NCI-H1436 treated with DMSO at 0.1 percent for 48 hours (cell line): ENCODE measurements around the gene TOR2A.
"Not testable (repeated sequence)": the region's sequence is repeated elsewhere in the genome, so short reads cannot be mapped to it uniquely, and the experiment has no call there.

Experiments
- DNase-seq: peaks from one replicate; lab custom pipeline; 2025; lab: John Stamatoyannopoulos, UW

Gene TOR2A

DNA sequence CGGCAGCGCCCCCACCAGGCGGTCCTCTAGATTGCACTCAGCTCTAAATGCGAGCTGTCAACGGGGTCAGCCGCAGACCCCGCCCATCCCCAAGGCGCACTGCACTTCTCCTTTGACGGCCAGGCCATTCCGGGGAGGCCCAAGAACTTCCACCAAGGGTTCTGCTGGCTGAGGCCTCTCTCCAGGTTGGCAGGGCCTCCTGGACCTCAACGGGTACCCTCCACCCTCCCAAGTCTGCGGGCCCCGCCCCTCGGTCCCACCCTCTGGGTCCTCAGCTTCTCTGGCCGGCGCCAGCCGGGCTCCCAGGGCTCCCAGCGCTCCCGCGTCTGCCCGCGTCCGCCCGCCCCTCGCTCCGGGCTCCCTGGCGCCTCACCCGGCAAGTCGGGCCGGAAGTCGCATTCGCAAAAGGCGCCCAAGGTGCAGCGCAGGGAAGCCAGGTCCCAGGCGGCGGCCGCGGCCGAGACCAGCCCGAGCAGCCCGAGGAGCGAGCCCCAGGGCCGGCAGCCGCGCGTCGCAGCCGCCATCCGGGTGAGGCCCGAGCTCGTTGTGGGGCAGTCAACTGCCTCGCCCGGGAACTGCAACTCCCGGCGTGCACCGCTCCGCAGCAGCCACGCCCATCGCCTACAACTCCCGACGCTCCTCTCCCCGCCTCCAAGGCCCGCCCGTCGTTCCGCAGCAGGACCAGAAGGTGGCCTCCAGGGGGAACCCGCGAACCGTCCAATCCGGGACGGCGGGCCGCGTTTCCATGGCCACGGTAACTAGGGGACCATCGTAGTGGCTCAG is at the start of gene TOR2A:
TSS of gene TOR2A (minus strand) at position 548 of the 783 bp plus-strand sequence. CDS start at position 524, 24 bp downstream.
- peak; percentile 84 for DNase-seq

DNA sequence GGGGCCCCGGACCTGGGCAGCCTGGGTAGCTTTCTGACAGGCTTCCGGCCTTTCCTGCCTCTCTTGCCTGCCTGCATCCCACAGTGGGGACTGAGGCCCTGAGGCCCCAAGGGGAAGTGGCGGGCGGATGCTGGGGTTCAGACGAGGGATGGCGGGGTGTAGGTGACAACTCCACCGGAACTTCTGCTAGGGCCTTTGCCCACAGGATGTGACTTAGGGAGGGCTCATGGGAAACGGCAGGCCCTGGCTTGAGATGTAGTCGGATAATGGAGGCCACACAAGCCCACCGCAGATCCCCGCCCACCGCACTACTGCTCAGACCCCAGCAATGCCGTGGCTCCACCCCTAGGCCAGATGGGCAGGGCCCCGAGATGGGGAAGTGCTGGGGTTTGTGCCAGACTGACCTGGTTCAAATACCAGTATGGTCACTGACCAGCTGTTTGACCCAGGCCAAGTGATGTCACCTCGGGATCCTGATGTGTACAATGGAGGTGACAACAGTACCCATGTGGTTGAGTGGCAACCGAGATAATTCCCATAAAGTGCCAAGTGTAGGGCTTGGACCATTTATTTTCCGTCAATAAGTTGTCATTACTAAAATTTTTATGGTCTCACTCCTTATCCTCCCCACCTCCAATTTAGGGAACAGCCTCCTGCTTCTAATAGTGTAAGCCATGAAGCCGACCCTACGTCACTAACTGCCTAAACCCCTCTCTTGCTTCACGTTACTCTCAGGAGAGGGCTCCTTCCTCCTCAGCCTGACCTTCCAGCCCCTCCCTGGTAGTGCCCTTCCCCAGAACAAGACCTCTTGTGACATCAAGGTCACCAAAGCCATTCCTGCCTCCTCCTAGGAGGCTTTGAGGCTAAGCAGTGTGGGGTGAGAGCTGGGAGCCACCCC is 48.3 kb upstream of the TOR2A start:
- DNase-seq, result no peak

DNA sequence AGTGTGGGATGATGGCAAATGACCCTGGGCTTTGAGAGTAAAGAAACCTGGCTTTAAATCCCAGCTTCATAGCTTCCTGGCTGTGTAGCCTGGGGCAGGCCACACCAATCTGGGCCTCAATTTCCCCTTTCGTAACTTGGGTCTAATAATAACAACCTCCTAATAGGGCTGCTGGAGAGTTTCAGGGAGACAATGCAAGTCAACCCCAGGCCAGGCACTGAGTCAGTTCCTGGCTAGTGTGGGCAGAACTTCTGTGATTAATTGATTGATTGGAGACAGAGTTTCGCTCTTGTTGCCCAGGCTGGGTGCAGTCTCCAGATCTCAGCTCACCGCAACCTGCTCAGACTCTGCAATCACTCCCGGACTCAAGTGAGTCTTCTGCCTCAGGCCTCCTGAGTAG is 46.7 kb upstream of the TOR2A start:
- DNase-seq, result no peak

DNA sequence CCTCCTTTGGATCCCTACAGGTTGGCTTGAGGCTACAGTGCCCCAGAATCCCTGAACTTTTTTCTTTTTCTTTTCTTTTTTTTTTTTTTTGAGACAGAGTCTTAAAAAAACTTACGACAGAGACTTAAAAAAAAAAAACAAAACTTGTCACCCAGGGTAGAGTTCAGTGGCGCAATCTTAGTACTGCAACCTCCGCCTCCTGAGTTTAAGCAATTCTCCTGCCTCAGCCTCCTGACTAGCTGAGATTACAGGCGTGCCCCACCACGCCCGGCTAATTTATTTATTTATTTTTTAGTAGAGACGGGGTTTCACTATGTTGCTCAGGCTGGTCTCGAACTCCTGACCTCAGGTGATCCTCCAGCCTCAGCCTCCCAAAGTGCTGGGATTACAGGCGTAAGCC is 45.8 kb upstream of the TOR2A start:
- DNase-seq, result not testable (repeated sequence)

DNA sequence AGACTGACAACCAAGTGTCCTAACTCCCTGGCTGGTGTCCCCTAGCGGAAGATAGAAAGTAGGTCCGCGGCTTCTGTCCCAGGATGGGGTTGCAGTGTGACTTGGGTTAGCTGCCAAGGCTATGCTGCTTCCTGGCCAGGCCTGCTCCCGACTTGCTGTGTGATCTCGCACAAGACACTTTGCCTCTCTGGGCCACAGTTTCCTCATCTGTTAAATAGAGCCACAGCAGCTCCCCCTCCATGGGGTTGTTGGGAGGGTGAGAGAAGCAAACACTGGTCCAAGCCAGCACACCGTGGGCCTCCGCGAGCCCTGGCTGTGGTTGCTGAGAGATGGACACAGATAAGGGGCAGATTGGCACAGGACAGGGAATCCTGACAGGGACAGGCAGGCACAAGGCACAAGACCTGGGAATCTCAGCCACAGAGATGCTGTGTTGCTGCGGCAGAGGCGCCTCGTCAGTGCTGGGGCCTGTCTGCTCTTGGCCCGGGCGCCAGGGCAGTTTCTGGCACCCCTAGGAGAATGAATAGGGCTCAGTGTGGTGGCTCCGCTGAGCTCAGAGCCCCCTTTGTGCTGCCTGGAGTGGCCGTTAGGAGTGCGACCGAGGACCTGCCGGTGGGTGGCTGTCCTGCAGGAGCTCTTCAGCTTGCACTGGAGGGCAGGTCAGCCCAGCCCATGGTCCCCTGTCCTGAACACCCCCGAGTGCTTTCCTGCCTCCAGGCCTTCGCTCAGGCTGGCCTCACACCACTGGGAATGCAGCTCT is 45.2 kb upstream of the TOR2A start:
- no peak for DNase-seq

DNA sequence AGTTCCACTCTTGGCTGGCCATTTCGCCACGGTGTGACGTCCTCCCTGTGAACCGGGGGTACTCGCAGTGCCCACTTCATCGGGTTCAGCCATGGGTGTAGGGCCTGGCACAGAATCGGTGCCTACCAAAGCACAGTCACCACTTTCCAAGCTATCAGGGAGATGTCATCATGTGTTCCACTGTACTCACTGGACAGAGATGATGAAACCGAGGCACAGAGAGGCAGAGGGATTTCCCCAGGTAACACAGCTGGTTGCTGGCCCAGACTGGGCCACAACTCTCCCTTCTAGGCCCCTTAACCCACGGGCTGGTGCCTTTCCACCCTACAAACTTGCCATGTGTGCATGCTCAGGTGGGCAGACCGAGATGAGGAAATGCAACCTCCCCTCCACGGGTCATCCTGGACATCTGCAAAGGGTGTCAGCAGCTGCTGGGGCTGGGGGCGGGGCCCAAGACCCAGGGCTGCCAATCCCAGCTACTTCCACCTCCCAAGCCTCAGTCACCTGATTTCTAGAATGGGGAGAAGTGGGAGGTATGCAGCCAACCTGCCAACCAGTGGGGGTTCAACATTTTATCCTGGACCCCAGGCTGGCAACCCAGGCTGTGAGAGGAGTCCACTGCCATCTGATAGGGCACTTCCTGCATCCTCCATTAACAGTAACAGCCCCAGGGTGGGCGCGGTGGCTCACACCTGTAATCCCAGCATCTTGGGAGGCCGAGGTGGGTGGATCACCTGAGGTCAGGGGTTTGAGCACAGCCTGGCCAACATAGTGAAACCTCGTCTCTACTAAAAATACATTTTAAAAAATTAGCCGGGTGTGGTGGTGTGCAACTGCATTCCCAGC is 44.3 kb upstream of the TOR2A start:
- no peak for DNase-seq

DNA sequence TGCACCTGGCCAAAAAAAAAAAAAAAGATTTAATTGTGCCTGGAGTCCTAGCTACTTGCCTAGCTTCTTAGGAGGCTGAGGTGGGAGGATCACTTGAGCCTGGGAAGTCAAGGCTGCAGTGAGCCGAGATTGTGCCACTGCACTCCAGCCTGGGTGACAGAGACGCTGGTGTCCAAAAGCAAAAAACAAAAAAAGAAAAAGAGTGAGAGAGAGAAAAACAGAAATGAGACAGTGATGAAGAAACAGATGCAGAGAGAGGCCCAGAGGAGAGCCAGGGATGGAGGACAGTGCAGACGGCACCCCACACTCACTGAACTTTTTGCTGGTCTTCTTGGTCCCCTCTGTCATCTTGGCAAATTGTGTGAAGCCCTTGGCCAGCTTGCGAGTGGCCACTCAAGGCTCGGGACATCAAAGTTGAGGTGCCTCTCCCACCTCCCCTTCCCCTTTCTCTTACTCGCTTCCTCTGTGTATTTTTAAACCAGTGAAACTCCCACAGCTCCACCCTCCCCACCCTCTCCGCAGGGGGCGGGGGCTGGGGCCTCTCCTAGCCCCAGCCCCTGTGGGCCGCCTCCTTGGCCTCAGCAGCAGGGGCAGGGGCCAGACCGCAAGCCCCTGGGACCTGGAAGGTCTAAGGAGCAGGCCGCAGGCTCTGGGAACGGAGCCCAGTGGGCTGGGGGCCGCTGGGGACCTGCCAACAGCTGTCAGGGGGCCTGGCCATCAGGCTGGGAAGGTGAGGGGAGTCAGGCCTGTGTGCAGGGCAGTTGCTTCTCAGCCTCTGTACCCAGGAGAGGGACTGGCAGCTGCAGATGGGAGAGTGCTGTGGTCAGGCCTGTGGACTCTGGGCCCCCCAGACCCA is 43.4 kb upstream of the TOR2A start, which contains the start of gene SH2D3C:
TSS of gene SH2D3C (minus strand) at position 387 of the 856 bp plus-strand sequence. CDS start at position 348, 39 bp downstream.
- DNase-seq, result no peak

DNA sequence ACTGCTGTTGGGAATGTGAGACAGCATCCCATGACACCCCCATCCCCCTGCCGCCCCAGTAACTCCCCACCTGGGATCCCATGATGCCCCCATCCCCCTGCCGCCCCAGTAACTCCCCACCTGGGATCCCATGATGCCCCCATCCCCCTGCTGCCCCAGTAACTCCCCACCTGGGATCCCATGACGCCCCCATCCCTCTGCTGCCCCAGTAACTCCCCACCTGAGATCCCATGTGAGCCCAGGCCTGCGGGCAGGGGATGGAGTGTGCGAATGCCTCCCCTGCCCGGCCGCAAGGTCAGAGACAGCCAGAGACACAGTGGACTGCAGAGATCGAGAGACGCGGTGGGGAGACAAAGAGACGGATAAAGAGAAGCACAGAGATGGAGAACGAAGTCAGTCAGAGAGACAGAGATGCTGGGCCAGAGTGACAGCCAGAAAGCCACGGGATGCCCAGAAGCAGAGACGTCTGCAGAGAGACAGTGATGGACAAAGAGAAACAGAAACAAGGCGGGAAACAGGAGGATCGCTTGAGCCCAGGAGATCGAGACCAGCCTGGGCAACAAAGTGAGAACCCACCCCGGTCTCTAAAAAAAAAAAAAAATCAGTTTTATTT is 42.4 kb upstream of the TOR2A start:
- no peak for DNase-seq

DNA sequence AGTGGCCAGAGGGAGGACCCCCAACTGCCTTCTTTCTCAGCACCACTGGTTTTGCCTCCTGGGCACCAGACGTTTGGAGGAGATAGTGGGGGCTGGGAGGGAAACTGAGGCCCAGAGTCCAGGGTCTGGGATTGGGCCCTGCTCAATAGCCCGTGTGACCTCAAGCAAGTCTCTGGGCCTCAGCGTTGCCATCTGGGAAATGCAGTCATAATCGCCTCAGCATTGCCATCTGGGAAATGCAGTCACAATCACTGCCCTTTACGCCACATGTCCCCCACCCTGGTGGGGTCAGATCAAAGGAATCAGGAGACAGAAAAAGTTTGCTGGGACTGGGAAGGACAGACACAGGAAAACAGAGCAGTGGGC is 41.8 kb upstream of the TOR2A start:
- DNase-seq, result no peak

DNA sequence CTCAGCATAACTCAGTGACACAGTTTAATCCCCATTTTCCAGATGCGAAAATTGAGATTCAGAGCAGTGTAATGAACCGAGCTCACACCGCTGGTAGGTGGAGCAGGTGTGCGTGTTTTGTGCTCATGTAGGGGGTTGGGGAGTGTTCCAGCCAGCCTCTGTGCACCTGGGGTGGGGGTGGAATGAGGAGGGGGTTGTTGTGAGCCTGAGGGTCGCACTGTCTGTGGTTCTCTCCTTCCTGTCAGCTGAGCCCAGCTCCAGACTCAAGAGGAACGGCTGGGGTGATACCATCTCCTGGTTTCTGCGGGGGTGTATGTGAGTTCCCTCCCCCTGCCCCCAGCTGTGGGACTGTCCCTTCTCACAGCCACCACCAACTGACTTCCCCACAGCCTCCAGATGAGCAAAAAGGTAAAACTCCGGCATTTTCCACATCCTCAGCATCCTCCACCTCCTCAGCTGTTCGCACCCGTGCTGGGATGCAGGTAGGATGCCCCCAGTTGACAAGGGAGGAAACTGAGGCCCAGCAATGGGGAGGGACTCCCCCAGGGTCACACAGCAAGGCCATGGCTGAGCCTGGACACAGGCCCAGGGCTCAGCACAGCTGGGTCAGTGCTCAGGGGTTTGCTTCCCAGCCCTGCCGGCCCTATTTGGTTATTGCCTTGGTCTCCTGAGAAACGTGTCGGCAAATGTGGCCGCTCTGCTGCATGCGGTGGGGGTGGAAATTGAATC is 41.3 kb upstream of the TOR2A start:
- DNase-seq, result no peak

DNA sequence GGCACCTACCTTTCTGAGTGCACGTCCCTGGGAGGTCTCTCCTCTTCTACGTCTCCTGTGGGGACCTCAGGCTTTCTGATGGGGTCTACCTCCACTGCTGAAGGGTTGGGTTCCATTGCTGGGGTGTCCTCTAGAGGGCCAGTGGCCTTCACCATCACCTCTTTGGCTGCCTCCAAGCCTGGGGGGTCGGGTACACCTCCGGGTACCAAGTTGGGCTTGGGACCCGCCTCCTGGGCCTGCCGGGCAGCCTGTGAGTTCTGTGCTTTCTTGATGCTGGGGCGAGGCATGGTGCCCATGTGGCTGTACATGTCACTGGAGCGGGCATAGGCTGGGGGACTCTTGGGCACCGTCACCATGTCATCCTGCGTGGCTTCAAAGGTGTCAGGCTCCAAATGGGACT is 38.9 kb upstream of the TOR2A start:
- no peak for DNase-seq

DNA sequence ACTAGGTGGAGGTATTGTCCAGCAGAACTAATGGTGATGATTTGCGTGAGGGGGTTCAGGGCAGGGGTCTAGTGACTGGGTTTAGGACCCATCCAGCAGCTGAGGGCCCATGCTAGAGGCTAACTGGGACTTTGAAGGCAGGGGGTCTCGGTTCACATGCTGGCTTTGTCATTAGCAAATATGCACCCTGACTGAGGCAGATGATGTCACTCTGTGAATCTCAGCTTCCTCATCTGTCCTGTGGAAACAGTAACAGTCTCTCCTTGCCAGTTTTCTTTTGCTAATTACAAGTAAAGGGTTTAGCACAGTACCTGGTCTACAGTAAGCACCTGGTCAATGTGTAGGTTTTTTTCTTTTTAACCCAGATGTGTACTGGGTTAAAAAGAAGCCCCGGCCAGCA is 38.2 kb upstream of the TOR2A start:
- no peak for DNase-seq

DNA sequence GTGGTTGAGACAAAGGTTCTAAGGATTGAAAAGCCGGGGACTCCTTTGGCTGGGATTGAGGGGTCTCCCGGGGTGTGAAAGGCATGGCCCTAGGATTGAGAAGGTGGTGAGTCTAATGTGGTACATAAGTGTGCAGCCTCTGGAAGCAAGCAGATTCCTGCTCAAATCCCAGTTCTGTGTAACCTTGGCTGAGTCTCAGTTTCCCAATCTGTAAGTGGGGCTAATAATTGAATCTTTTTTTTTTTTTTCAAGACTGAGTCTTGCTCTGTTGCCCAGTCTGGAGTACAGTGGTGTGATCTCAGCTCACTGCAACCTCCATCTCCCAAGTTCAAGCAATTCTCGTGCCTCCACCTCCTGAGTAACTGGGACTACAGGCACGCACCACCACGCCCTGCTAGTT is 37.5 kb upstream of the TOR2A start:
- no peak for DNase-seq

DNA sequence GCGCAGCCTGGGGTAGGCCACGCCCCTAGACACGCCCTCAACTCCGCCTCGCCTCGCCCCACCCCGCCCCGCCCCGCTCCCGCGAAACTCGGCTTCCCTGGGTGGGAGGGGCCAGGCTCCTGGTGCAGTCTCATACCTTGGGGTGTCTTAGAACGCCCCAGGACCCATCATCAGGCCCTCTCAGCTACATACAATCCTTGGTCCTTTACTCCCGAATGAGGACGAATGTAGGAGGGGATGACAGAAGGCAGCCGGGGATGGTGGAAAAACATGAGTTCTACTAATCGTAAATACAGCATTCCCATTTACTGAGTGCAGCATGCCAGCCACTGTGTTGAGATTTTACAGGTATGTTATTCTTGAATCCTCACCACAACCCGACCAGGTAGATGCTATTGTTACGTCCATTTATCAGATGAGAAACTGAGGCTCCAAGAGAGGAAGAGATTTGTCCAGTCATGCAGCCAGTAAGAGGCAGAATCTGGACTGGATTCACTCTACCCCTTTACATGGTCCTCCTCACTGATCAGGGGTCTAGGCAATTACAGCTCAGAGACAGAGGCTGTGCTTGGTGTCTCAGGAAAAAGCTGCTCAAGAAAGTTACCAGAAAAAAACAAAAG is 36.6 kb upstream of the TOR2A start:
- DNase-seq, result no peak

DNA sequence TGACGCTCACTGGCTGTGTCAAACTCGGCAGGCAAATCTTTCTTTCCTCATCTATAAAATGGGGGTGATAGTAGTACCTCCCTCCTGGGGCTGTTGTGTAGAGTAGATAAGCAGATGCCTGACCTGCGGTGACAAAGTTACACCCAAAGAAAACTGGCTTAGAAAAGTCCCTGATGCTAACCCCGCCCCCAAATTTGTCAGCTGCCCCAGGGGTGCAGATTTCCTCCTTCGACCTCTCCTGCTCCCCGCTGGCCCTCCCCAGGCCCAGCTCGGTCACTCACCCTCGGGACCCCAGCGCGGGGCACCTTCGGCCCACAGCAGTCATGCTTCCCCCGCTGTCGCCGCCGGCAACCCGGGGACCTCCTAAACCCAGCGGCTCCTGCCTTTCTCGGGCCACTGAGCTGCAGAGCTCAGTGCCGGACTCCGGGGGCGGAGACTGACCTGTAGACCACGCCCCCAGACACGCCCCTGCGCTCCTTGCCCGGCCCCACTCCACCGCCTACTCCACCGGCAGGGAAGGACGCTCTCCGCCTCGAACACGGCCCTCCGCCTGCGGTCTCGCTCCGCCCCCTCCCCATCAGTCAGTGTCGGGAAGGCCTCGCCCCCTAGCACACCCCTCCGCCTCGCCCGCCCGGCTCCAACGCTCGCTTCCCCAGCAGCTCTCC is 35.9 kb upstream of the TOR2A start:
- DNase-seq, result peak; percentile 90

DNA sequence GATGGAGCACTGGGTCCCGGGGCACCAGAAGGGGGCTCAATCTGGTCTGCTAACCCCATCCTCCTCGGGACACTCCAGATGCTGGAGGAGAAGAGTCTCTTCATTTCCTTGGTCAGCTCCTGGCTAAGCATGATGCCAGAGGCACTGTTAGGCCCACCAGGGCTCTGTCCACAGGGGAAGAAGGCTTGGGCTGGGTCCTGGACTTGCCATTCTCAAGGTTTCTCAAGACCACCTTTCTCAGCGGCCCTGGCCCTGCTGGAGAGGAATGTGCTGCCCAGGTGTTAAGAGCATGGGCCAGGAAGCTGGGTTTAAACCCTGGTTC is 35.5 kb upstream of the TOR2A start:
- DNase-seq, result no peak

DNA sequence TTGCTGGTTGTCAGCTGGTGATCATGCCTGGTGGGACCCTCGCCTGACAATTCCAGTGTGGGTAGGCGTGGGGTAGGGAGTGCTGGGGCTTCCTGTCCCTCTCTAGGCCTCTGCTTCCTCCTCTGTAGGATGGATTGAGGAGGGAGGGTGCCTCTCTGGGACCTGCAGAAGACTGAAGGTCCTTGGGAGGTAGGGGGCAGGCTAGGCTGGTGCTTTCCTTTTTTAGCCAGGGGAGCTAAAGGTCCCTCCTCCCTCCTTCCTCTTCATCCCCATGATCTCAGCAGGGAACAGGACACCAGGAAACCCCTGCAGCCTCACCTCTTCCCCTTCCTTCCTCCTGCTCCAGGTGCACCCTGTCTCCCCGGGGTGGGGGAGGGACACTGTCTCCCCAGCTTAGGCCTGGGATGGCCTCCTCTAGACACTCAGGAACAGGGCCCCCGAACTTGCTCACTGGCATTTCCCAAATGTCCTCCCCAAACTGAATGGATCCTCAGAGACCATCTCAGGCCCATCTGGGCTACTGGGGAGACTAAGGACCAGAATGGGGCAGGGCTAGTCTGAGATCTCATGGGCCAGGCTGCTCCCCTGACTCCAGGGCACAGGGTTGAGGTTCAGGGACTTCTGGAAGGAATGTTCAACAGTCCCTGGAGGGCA is 35.0 kb upstream of the TOR2A start:
- no peak for DNase-seq

DNA sequence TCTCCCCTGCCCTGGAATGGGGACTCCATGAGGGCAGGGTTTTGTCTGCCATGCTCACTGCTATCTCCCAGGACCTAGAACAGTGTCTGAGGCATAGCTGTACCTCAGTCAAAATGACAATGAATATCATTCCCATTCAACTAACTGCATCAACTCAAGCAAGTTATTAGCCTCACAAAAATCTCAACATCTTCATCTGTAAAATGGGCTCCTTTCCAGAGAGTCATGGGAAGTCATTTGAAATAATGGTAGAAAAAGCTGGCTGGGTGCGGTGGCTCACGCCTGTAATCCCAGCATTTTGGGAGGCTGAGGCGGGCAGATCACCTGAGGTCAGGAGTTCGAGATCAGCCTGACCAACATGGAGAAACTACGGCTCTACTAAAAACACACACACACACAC is 34.0 kb upstream of the TOR2A start:
- DNase-seq, result no peak
